Keratinocyte (primary cell): ENCODE measurements around the gene STRN. TPM values are rescaled to one million over a fixed set of nuclear protein-coding genes. Genes with fewer than 3 reads are reported as not detected.

Experiments
- DNase-seq: peaks from one replicate; pipeline ENCODE4 v3.0.0-alpha.2; 2011; ENCODE audit warnings: low read depth, missing footprints, low spot score
- FAIRE-seq: peaks from 2 replicates; lab custom pipeline; 2011; peaks lifted over from hg19 to GRCh38; lab: Jason Lieb, UNC
- H2AFZ ChIP-seq: 2 replicates; pipeline ENCODE4 v1.6.0; 2012; ENCODE audit warnings: low read length, control low read depth, inconsistent platforms; ENCODE audit not compliant: control insufficient read depth
- H3K27ac ChIP-seq: 2 replicates; pipeline ENCODE4 v1.5.1; 2011; ENCODE audit warnings: low read length; ENCODE audit not compliant: control insufficient read depth, insufficient read depth
- H3K27me3 ChIP-seq: 3 replicates; pipeline ENCODE4 v1.6.0; 2011; ENCODE audit warnings: low read length; ENCODE audit not compliant: control insufficient read depth, insufficient read depth; ENCODE audit errors: extremely low read depth
- H3K36me3 ChIP-seq, 2 experiments: 2 replicates in 1 of 2; 3 replicates in 1 of 2; pipeline ENCODE4 v1.5.1; 2011; ENCODE audit warnings: low read length in 2 of 2, mild to moderate bottlenecking in 1 of 2; ENCODE audit not compliant: control insufficient read depth in 2 of 2, insufficient read depth in 2 of 2; ENCODE audit errors: extremely low read depth in 1 of 2
- H3K4me1 ChIP-seq: 3 replicates; pipeline ENCODE4 v1.5.1; 2011; ENCODE audit warnings: low read length; ENCODE audit not compliant: control insufficient read depth, insufficient read depth; ENCODE audit errors: extremely low read depth
- H3K4me2 ChIP-seq: 3 replicates; pipeline ENCODE4 v1.6.0; 2011; ENCODE audit warnings: low read depth, low read length; ENCODE audit not compliant: control insufficient read depth, insufficient read depth; ENCODE audit errors: extremely low read depth
- H3K4me3 ChIP-seq, 3 experiments: fragments of 200-600 bp in 1 of 3; sonication (generic) in 1 of 3; 2 replicates in 2 of 3; 3 replicates in 1 of 3; pipeline ENCODE4 v1.5.1; 2011 to 2016; ENCODE audit warnings: low read length in 3 of 3, mild to moderate bottlenecking in 3 of 3, control low read depth in 2 of 3, inconsistent platforms in 1 of 3, low read depth in 1 of 3, mixed read lengths in 1 of 3, mixed run types in 1 of 3, moderate library complexity in 1 of 3; ENCODE audit not compliant: control insufficient read depth in 2 of 3, insufficient read depth in 2 of 3; ENCODE audit errors: extremely low read depth in 1 of 3
- H3K79me2 ChIP-seq: 2 replicates; pipeline ENCODE4 v1.6.0; 2012; ENCODE audit warnings: low read length; ENCODE audit not compliant: control insufficient read depth, insufficient read depth
- H3K9ac ChIP-seq: 3 replicates; pipeline ENCODE4 v1.6.0; 2011; ENCODE audit warnings: low read length; ENCODE audit not compliant: control insufficient read depth, insufficient read depth; ENCODE audit errors: extremely low read depth
- H3K9me1 ChIP-seq: 3 replicates; pipeline ENCODE4 v1.6.0; 2011; ENCODE audit warnings: low read length; ENCODE audit not compliant: control insufficient read depth, insufficient read depth; ENCODE audit errors: extremely low read depth
- H3K9me3 ChIP-seq: 2 replicates; pipeline ENCODE4 v1.5.1; 2012; ENCODE audit warnings: low read depth, low read length; ENCODE audit not compliant: control insufficient read depth
- H4K20me1 ChIP-seq: 3 replicates; pipeline ENCODE4 v1.6.0; 2011; ENCODE audit warnings: low read length; ENCODE audit not compliant: control insufficient read depth, insufficient read depth; ENCODE audit errors: extremely low read depth
- CTCF ChIP-seq, 3 experiments: IDR thresholded peaks in 1 of 3; conservative IDR thresholded peaks in 1 of 3; optimal IDR thresholded peaks in 1 of 3; 2 replicates in 2 of 3; 3 replicates in 1 of 3; pipeline versions ENCODE3 to v1.5.1; 2011; ENCODE audit warnings: low read length in 3 of 3, mild to moderate bottlenecking in 3 of 3, moderate library complexity in 2 of 3, control low read depth in 1 of 3, inconsistent platforms in 1 of 3; ENCODE audit not compliant: insufficient read depth in 2 of 3; ENCODE audit errors: extremely low read depth in 1 of 3
- EZH2 ChIP-seq: IDR thresholded peaks from one replicate; pipeline ENCODE4 v1.6.1; 2012; ENCODE audit warnings: inconsistent platforms, mild to moderate bottlenecking, low read length, moderate library complexity
- dilution Hi-C: fragments of 300-500 bp; cut with MboI; formaldehyde crosslinking; loops from one replicate; pipeline ENCODE4 v1.7.0; 2020; ENCODE audit warnings: low sequenced_read_pairs; ENCODE audit not compliant: extremely low pct_ligation_motif_present
- polyA plus RNA-seq, 5 experiments: library from polyadenylated mRNA; depleted of rRNA in 3 of 5; stranded (reverse) in 3 of 5; stranded (forward) in 1 of 5; unstranded in 1 of 5; fragments of >200 nt; gene quantifications; 1 replicate in 1 of 5; 2 replicates in 3 of 5; 3 replicates in 1 of 5; pipeline versions ENCODE4 v1.2.1 to v1.2.3, GENCODE V29; 2011 to 2012; ENCODE audit warnings: missing spikeins in 2 of 5, low read depth in 1 of 5, low replicate concordance in 1 of 5

The STRN gene
- polyA plus RNA-seq, 1 donor (not counting 4 experiments of a cell fraction or from before 2014, with no cell fraction given), result 29.3 TPM

DNA sequence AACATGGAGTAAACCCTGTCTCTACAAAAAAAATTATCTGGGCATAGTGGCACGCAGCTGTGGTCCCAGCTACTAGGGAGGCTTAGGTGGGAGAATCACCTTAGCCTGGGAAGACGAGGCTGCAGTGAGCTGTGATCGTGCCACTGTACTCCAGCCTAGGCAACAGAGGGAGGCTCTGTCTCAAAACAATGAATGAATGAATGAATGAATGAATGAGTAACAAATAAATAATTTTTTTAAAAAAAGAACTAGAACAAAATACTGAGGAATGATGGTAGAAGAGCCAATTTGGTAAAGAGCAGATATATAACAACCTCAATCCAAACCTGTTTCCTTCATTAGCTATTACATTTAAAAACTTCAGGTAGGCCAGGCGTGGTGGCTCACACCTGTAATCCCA, 60.1 kb downstream of the STRN start:
- DNase-seq, result no peak
- TF ChIP-seq EZH2 (no peak), CTCF (optimal IDR thresholded peaks at IDR 0.05 in 1 of 3, IDR thresholded peaks at IDR 0.05 in 1 of 3, conservative IDR thresholded peaks at IDR 0.05 in 1 of 3; ENCODE audit: extremely low read depth in 1 of 3, insufficient read depth in 2 of 3, low read length in 3 of 3) (no peak)
- no peak for FAIRE-seq
- Histone ChIP-seq H3K27ac (no peak overlapping the region), H3K4me2 (no peak overlapping the region), H3K4me3 (no peak overlapping the region), H3K9me1 (no peaks in the 10 kb centered on the region), H2AFZ (no peak overlapping the region), H3K9me3 (no peaks in the 10 kb centered on the region), H3K9ac (no peak overlapping the region), H3K36me3 (peaks cover 0 to 1% of the 10 kb centered on the region in 2 experiments), H3K27me3 (no peaks in the 10 kb centered on the region), H4K20me1 (no peaks in the 10 kb centered on the region), H3K4me1 (no peaks in the 10 kb centered on the region), H3K79me2 (peaks cover 7% of the 10 kb centered on the region)
- dilution Hi-C loops, result no loop called here

DNA sequence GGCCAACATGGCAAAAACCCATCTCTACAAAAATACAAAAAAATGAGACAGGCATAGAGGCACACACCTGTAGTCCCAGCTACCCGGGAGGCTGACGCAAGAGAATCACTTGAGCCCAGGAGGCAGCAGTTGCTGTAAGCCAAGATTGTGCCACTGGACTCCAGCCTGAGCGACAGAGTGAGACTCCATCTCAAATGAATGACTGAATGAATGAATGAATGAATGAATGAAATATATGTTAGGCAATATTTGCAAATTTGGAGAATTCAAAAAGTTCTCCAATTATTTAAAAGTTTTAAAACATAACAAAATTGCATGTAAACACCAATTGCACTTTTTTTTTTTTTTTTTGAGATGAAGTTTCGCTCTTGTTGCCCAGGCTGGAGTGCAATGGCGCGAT, 61.7 kb downstream of the STRN start:
- FAIRE-seq (no peak), DNase-seq (no peak)
- no peak for TF ChIP-seq CTCF (optimal IDR thresholded peaks at IDR 0.05 in 1 of 3, IDR thresholded peaks at IDR 0.05 in 1 of 3, conservative IDR thresholded peaks at IDR 0.05 in 1 of 3; ENCODE audit: extremely low read depth in 1 of 3, insufficient read depth in 2 of 3, low read length in 3 of 3)
- no peak for TF ChIP-seq EZH2
- Histone ChIP-seq H3K4me2 (no peak overlapping the region), H3K9me3 (no peaks in the 10 kb centered on the region), H3K79me2 (peaks cover 7% of the 10 kb centered on the region), H3K4me3 (no peak overlapping the region), H3K36me3 (peaks cover 0 to 1% of the 10 kb centered on the region in 2 experiments), H3K9ac (no peak overlapping the region), H2AFZ (no peak overlapping the region), H4K20me1 (no peaks in the 10 kb centered on the region), H3K27ac (no peak overlapping the region), H3K4me1 (no peaks in the 10 kb centered on the region), H3K27me3 (no peaks in the 10 kb centered on the region), H3K9me1 (no peaks in the 10 kb centered on the region)
- dilution Hi-C loops, result no loop called here
